ENCODE results near the gene MIOS. TPM values are rescaled to one million over a fixed set of nuclear protein-coding genes. Genes with fewer than 3 reads are reported as not detected.
A peak's percentile ranks its signal among the peaks of the same experiment; 100 is the strongest.

The MIOS gene
- polyA plus RNA-seq, 1 donor: 23.3 TPM

DNA sequence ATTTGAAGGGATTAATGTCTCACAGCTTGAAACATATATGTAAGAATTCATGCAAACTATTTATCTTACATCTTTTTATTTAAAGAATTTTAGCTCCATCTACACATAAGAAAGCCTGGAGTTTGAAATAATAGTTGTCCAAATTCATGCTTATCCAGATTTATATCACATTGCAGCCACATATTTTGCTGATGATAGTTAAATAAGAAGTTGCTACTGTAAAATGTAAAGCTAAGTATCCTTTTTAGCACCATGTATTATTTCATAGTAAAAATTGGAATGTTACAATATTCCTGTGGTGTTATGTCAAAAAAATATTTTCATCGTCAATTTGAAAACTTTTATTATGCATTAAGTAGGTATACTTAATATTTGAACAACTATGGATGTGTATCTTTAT lies 46.5 kb downstream of the MIOS start:
- Histone ChIP-seq H3K36me3 (ENCODE audit: control insufficient read depth, insufficient read depth, low read length) (no peaks in the 10 kb centered on the region), H3K27ac (ENCODE audit: low read length) (no peak overlapping the region), H3K9me3 (ENCODE audit: control insufficient read depth, low read depth, low read length) (no peaks in the 10 kb centered on the region), H3K4me3 (ENCODE audit: low read length) (no peak overlapping the region), H3K4me1 (ENCODE audit: control insufficient read depth, insufficient read depth, low read length) (no peaks in the 10 kb centered on the region), H3K27me3 (ENCODE audit: control insufficient read depth, insufficient read depth, low read length) (no peaks in the 10 kb centered on the region)
- no CpG with 5 or more reads among the region's 1 CpG for WGBS (ENCODE audit: insufficient coverage, low lambda C conversion rate)
- DNase-seq: no peak

DNA sequence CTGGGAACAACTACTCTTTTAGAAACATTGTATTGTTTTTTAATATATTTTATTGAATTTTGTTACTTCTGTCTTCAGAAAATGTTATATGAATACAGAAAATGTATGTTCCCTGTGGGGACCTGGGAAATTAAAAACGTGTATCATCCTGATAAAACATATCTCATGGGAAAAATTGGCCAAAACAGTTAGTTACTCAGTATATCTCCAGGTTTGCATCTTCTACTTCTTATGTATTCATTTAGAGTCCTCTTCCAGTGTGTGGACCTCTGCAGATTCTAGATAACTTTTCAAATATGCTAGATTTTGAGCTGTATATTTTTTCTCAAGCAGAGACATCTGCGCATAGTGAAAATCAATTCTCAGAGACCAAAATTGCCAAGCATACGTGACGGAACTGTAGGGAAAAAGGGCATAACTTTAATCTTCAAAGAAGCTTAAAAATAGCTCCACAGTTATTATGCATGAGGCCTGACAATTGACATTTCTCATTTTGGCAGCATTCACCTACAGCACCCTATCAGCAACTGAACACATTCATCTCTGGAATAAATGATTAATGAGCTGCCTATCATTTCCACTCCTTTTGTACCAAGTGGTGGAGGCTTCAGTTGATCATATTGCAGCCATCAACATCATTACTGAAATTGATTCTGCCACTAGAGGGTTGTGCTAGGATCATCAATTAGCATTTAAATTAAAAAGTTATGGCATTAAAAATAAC lies 47.5 kb downstream of the MIOS start:
- Histone ChIP-seq H3K4me3 (ENCODE audit: low read length) (no peak overlapping the region), H3K27ac (ENCODE audit: low read length) (no peak overlapping the region), H3K36me3 (ENCODE audit: control insufficient read depth, insufficient read depth, low read length) (no peaks in the 10 kb centered on the region), H3K9me3 (ENCODE audit: control insufficient read depth, low read depth, low read length) (no peaks in the 10 kb centered on the region), H3K27me3 (ENCODE audit: control insufficient read depth, insufficient read depth, low read length) (no peaks in the 10 kb centered on the region), H3K4me1 (ENCODE audit: control insufficient read depth, insufficient read depth, low read length) (no peaks in the 10 kb centered on the region)
- 100% methylated on average over 1 of the region's 4 CpGs for WGBS (ENCODE audit: insufficient coverage, low lambda C conversion rate)
- peak in 1 of 2 donors; percentile 2 for DNase-seq

DNA sequence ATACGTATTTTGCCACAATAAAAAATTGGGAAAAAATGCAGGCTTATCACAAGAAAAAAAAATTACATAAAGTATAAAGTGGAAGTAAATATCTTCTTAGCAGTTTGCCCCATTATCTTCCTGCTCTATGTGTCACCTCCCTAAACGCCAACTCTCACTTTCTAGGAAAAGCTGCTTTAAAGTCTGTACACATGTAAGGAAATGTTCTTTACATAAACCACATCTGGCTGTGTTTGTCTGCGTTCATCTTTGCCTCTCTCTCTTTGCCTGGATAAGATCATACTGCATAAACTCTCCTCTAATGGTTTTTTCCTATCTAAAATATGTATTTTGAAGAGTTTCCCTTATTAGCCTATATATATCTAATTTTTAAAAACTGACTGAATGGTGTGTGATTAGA lies 50.9 kb downstream of the MIOS start:
- Histone ChIP-seq H3K36me3 (ENCODE audit: control insufficient read depth, insufficient read depth, low read length) (no peaks in the 10 kb centered on the region), H3K4me3 (ENCODE audit: low read length) (no peak overlapping the region), H3K27ac (ENCODE audit: low read length) (no peak overlapping the region), H3K27me3 (ENCODE audit: control insufficient read depth, insufficient read depth, low read length) (no peaks in the 10 kb centered on the region), H3K9me3 (ENCODE audit: control insufficient read depth, low read depth, low read length) (no peaks in the 10 kb centered on the region), H3K4me1 (ENCODE audit: control insufficient read depth, insufficient read depth, low read length) (no peaks in the 10 kb centered on the region)
- DNase-seq: no peak
- 90% methylated on average over 2 of the region's 3 CpGs for WGBS (ENCODE audit: insufficient coverage, low lambda C conversion rate)

DNA sequence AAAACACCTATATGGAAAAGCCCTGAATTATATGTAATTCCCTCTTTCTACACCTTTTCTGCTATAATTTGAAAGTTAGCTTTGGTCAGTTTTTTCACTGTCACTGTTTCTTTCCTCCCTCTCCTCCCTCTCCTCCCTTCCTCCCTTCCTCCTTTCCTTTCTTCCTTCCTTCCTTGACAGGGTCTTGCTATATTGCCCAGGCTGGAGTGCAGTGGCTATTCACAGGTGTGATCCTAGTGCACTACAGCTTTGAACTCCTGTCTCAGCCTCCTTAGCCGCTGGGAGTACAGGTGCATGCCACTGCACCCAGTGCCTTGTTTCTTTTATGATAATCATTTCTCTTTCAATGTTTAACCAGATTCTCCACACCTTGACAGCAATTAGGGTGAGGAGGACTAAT lies 51.7 kb downstream of the MIOS start:
- H3K4me1 ChIP-seq (ENCODE audit: control insufficient read depth, insufficient read depth, low read length): no peaks in the 10 kb centered on the region
- H3K4me3 ChIP-seq (ENCODE audit: low read length): no peak overlapping the region
- H3K36me3 ChIP-seq (ENCODE audit: control insufficient read depth, insufficient read depth, low read length): no peaks in the 10 kb centered on the region
- peak; percentile 12 to 57 for DNase-seq
- no peaks in the 10 kb centered on the region for H3K9me3 ChIP-seq (ENCODE audit: control insufficient read depth, low read depth, low read length)
- WGBS (ENCODE audit: insufficient coverage, low lambda C conversion rate): no CpG with 5 or more reads among the region's 1 CpG
- no peak overlapping the region for H3K27ac ChIP-seq (ENCODE audit: low read length)
- H3K27me3 ChIP-seq (ENCODE audit: control insufficient read depth, insufficient read depth, low read length): no peaks in the 10 kb centered on the region

DNA sequence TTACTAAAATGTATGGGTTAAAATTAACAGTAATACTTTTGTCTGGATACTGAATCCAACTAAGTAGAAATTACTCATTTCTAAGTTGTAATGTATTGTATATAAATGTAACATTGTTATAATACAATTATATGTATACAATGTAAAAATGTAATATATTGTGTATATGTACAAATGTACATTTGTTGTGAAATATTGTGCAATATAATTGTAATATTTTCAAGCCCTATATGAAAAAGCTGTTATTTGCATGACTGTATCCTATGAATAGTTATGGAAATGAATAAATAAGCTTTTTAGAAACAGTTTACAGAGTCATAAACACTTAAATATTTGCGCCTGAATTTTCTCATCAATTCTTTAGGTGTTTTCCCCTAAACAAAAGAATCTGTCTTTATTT lies 53.6 kb downstream of the MIOS start:
- H3K9me3 ChIP-seq (ENCODE audit: control insufficient read depth, low read depth, low read length): no peaks in the 10 kb centered on the region
- no peaks in the 10 kb centered on the region for H3K4me1 ChIP-seq (ENCODE audit: control insufficient read depth, insufficient read depth, low read length)
- H3K36me3 ChIP-seq (ENCODE audit: control insufficient read depth, insufficient read depth, low read length): no peaks in the 10 kb centered on the region
- H3K27ac ChIP-seq (ENCODE audit: low read length): no peak overlapping the region
- H3K27me3 ChIP-seq (ENCODE audit: control insufficient read depth, insufficient read depth, low read length): no peaks in the 10 kb centered on the region
- DNase-seq: no peak
- 89% methylated on average over 1 of the region's 1 CpG for WGBS (ENCODE audit: insufficient coverage, low lambda C conversion rate)
- H3K4me3 ChIP-seq (ENCODE audit: low read length): no peak overlapping the region

DNA sequence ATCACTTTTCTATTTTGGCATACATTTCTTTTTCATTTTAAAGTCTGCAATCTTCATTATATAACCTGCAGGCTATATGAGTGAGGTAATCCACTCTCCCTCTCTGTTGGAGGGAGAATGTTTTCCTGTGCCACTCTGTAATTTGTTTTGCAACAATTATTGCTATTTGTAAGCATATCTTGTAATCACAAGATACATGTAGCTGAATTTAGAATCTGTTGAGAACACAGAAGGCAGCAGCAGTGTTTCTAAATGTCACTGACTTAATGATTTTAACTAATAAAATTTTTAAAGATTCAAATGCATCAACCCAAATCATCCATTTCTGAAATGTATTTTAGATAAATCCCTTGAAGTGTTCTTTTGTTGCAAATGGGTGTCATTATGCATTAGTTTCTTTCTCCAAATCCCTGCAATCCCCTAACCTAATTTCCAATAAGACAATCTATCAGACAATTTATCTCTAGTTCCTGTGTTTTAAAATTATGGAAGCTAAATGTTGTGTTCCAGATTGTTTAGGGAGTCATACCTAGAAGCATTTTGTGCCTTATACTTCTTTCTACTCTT lies 54.0 kb downstream of the MIOS start:
- Histone ChIP-seq H3K9me3 (ENCODE audit: control insufficient read depth, low read depth, low read length) (no peaks in the 10 kb centered on the region), H3K36me3 (ENCODE audit: control insufficient read depth, insufficient read depth, low read length) (no peaks in the 10 kb centered on the region), H3K4me3 (ENCODE audit: low read length) (no peak overlapping the region), H3K27ac (ENCODE audit: low read length) (no peak overlapping the region), H3K4me1 (ENCODE audit: control insufficient read depth, insufficient read depth, low read length) (no peaks in the 10 kb centered on the region), H3K27me3 (ENCODE audit: control insufficient read depth, insufficient read depth, low read length) (no peaks in the 10 kb centered on the region)
- DNase-seq: no peak

DNA sequence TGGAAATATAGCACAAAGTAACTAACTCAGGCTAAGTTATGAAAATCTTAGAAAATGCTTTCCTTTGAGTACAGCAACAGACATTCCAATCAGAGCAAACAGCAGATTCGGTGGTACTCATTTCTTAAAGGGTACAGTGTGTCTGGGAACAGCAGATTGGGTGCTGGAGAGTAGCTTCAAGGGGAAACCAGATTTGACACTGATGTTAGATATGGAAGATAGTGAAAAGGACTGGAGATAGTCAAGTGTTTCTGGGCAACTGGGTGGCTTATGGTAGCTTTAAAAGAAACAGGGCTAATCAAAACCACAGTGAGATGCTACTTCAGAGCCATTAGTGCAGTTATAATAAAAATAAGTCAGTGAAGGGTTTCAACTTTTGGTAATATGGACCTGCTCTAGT lies 61.8 kb downstream of the MIOS start:
- H3K36me3 ChIP-seq (ENCODE audit: control insufficient read depth, insufficient read depth, low read length): no peaks in the 10 kb centered on the region
- H3K4me1 ChIP-seq (ENCODE audit: control insufficient read depth, insufficient read depth, low read length): no peaks in the 10 kb centered on the region
- no peak overlapping the region for H3K27ac ChIP-seq (ENCODE audit: low read length)
- no peak for DNase-seq
- H3K4me3 ChIP-seq (ENCODE audit: low read length): no peak overlapping the region
- H3K9me3 ChIP-seq (ENCODE audit: control insufficient read depth, low read depth, low read length): no peaks in the 10 kb centered on the region
- WGBS (ENCODE audit: insufficient coverage, low lambda C conversion rate): no CpG with 5 or more reads among the region's 1 CpG
- no peaks in the 10 kb centered on the region for H3K27me3 ChIP-seq (ENCODE audit: control insufficient read depth, insufficient read depth, low read length)

DNA sequence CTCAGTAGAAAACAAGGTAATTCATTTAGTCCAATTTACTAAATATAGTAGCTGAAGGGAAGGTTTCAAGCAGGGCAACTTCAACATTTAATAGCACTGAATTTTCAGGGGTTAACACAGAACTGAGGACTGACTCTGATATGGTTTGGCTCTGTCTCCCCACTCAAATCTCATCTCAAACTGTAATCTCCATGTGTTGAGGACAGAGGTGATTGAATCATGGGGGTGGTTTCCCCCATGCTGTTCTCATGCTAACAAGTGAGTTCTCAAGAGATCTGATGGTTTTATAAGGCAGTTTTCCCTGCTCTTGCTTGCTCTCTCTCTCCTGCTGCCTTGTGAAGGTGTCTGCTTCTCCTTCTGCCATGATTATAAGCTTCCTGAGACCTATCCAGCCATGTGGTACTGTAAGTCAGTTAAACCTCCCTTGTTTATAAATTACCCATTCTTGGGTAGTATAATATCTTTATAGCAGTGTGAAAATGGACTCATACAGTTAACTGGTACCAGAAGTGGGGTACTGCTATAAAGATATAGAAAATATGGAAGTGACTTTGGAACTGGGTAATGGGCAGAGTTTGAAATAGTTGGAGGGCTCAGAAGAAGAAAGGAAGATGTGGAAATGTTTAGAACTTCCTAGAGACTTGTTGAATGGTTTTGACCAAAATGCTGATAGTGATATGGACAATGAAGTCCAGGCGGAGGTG lies 64.1 kb downstream of the MIOS start:
- no peaks in the 10 kb centered on the region for H3K27me3 ChIP-seq (ENCODE audit: control insufficient read depth, insufficient read depth, low read length)
- H3K36me3 ChIP-seq (ENCODE audit: control insufficient read depth, insufficient read depth, low read length): no peaks in the 10 kb centered on the region
- 100% methylated on average over 1 of the region's 1 CpG for WGBS (ENCODE audit: insufficient coverage, low lambda C conversion rate)

DNA sequence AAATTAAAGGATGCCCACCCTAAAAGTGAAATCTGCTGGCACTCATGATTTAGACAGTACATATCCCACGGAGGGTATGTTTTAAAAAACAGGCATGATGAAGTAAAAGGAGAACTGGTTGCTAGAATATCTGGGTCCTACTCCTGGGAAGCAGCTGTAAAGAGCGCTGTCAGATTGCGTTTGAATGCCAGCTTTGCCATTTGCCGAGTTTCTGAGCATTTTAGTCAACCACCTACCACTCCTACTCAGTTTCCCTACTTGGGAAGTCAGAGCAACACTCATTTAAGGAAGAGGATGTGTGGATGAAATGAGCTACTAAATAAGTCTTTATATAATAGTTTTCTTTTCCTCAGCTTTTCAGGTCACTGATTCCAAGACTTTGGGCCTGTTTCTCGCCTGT lies 72.7 kb downstream of the MIOS start:
- no peak for DNase-seq

More for the DNA sequence above, 64.1 kb downstream of the MIOS start:
- DNase-seq: no peak
- Histone ChIP-seq H3K9me3 (ENCODE audit: control insufficient read depth, low read depth, low read length) (no peaks in the 10 kb centered on the region), H3K4me1 (ENCODE audit: control insufficient read depth, insufficient read depth, low read length) (no peaks in the 10 kb centered on the region), H3K4me3 (ENCODE audit: low read length) (no peak overlapping the region), H3K27ac (ENCODE audit: low read length) (no peak overlapping the region)

DNA sequence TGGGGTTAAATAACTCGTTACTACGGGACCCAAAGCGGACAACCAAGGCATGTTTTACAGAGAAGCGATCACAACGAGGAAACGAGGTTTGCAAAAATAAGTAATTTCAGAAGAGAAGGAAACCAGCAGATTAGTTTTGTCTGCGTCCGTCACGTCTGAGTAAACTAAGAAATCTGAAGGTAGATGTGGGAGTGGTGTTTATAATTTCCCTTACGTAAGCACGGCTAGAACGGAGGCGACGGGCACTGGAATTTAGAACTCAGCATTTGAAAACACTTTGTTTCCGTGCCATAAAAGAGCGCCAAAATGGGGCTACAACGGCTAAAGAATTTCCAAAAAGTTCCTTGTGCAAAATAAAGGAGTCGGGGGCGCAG lies 73.2 kb downstream of the MIOS start:
- Histone ChIP-seq H3K9me3 (ENCODE audit: control insufficient read depth, low read depth, low read length) (no peaks in the 10 kb centered on the region), H3K27ac (ENCODE audit: low read length) (peak overlapping the region; percentile 94), H3K36me3 (ENCODE audit: control insufficient read depth, insufficient read depth, low read length) (no peaks in the 10 kb centered on the region), H3K4me3 (ENCODE audit: low read length) (peak overlapping the region; percentile 81), H3K4me1 (ENCODE audit: control insufficient read depth, insufficient read depth, low read length) (peaks cover 6% of the 10 kb centered on the region), H3K27me3 (ENCODE audit: control insufficient read depth, insufficient read depth, low read length) (no peaks in the 10 kb centered on the region)
- DNase-seq: peak in 1 of 2 donors; percentile 24
- WGBS (ENCODE audit: insufficient coverage, low lambda C conversion rate): 0% methylated on average over 1 of the region's 19 CpGs

More for the DNA sequence above, 72.7 kb downstream of the MIOS start:
- Histone ChIP-seq H3K4me3 (ENCODE audit: low read length) (peak overlapping the region; percentile 81), H3K27me3 (ENCODE audit: control insufficient read depth, insufficient read depth, low read length) (no peaks in the 10 kb centered on the region), H3K36me3 (ENCODE audit: control insufficient read depth, insufficient read depth, low read length) (no peaks in the 10 kb centered on the region), H3K9me3 (ENCODE audit: control insufficient read depth, low read depth, low read length) (no peaks in the 10 kb centered on the region), H3K27ac (ENCODE audit: low read length) (peak overlapping the region; percentile 94), H3K4me1 (ENCODE audit: control insufficient read depth, insufficient read depth, low read length) (peaks cover 6% of the 10 kb centered on the region)
- no CpG with 5 or more reads among the region's 5 CpGs for WGBS (ENCODE audit: insufficient coverage, low lambda C conversion rate)

Measured in large intestine (tissue), 3 donors.